Ectodermal cell (in vitro differentiated cells): ENCODE data around the gene NAT8L.

ENCODE experiments used
- H3K27ac ChIP-seq: 2 replicates; pipeline ENCODE4 v1.7.0; 2013; ENCODE audit warnings: mild to moderate bottlenecking, low read depth, low read length; ENCODE audit not compliant: insufficient read depth, poor library complexity, severe bottlenecking
- H3K27me3 ChIP-seq: 2 replicates; pipeline ENCODE4 v1.7.0; 2013; ENCODE audit warnings: mild to moderate bottlenecking, low read length; ENCODE audit not compliant: insufficient read depth, control insufficient read depth, poor library complexity, severe bottlenecking
- H3K36me3 ChIP-seq: one replicate; pipeline ENCODE4 v1.7.0; 2013; ENCODE audit warnings: low read length; ENCODE audit not compliant: control insufficient read depth, insufficient read depth
- H3K4me1 ChIP-seq: one replicate; pipeline ENCODE4 v1.7.0; 2013; ENCODE audit warnings: low read length; ENCODE audit not compliant: control insufficient read depth, insufficient read depth
- H3K4me3 ChIP-seq: 2 replicates; pipeline ENCODE4 v1.7.0; 2013; ENCODE audit warnings: low read depth, low read length, control low read depth; ENCODE audit not compliant: insufficient read depth
- H3K9me3 ChIP-seq: 2 replicates; pipeline ENCODE4 v1.7.0; 2013; ENCODE audit warnings: mild to moderate bottlenecking, low read length, moderate library complexity; ENCODE audit not compliant: control insufficient read depth
- WGBS, 2 experiments: methylation state at CpG; one replicate each; pipeline ENCODE4 v1.1.7; 2013; ENCODE audit warnings: missing lambda C conversion rate in 2 of 2; 5-methylcytosine and 5-hydroxymethylcytosine counted together

Gene NAT8L

DNA sequence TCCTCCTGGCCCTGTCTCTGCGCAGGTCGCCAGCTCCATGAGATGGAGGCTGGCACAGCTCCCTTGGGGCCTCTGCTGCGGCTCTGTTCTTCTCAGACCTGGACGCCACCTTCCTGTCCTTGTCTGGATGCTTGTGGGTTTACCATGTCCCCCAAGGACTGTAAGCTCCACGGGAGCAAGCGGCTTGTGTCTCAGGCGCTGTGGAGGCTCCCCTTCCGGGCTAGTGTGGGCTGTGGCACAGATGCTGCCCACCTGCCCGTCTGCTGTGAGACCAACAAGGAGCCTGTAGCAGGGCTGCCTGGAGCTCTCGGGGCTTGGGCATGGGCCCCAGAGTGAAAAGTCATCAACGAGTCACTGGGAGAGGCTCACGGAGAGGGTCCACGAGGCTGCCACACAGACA lies 25.2 kb downstream of the NAT8L start:
- no peak overlapping the region for H3K27ac ChIP-seq
- H3K4me1 ChIP-seq: peaks cover 3% of the 10 kb centered on the region
- WGBS, 2 experiments: 91 to 92% methylated on average over 13 of the region's 13 CpGs
- H3K27me3 ChIP-seq: no peaks in the 10 kb centered on the region
- no peaks in the 10 kb centered on the region for H3K9me3 ChIP-seq
- H3K4me3 ChIP-seq: no peak overlapping the region
- no peaks in the 10 kb centered on the region for H3K36me3 ChIP-seq

DNA sequence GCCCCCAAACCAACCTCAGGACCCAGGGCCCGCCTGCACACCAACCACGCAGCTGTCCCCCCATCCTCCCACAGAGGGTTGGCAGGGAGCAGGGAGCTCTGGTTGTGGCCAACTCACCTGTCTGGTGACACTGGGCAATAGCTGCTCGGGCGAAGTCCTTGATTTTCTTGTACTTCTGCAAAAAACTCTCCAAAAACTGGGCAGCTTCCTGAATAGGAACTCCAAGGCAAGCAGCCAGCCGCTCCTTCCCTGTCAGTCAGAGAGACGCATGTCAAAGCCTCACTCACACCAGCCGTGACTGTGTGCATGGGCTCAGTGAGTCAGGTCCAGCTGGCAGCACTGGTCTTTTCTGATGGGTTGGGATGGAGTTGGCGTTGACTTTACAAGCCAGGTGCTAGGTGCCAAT lies 26.4 kb downstream of the NAT8L start:
- WGBS, 2 experiments: 88 to 93% methylated on average over 8 of the region's 8 CpGs
- Histone ChIP-seq H3K9me3 (no peaks in the 10 kb centered on the region), H3K27me3 (no peaks in the 10 kb centered on the region), H3K4me1 (no peaks in the 10 kb centered on the region), H3K36me3 (no peaks in the 10 kb centered on the region), H3K4me3 (no peak overlapping the region), H3K27ac (no peak overlapping the region)

DNA sequence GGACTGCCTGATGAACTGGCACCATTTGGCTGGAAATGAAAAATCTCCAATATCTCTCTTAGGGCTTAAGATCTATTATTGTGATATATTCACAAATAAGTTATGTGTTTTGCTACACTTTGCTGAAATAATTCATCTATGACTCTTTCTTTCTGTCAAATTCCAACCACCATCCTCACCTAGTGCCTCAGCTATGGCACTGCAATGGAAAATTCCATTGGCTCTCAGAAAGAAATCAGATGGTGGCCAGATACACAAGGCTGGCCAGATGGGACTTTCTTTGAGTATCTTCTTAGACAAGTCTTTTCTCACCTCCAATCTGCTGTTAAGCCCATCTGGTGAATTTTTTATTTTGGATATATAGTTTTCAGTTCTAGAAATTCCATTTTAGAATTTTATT lies 28.0 kb downstream of the NAT8L start:
- H3K9me3 ChIP-seq: no peaks in the 10 kb centered on the region
- no peak overlapping the region for H3K27ac ChIP-seq
- no peaks in the 10 kb centered on the region for H3K36me3 ChIP-seq
- H3K27me3 ChIP-seq: no peaks in the 10 kb centered on the region
- no peak overlapping the region for H3K4me3 ChIP-seq
- peaks cover 2% of the 10 kb centered on the region for H3K4me1 ChIP-seq

DNA sequence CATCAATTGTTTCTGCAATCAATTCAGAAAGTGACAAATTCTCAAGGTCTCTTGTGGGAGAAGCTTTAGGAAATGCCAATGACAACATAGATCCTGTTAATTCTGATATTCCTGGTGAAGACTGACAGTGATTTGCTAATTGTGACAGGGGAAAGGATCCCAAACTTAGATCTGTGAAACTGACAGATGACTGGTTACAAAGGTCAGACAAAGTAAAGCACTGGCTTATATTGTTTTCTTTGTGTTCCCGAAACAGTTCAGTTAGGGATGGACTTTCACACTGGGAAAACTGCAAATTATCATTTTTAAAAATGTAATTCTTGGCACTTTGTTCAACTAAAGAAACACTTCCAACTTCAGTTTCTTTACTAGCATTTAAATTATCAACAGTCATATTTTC lies 30.1 kb downstream of the NAT8L start:
- H3K27ac ChIP-seq: no peak overlapping the region
- peaks cover 8% of the 10 kb centered on the region for H3K4me1 ChIP-seq
- no peaks in the 10 kb centered on the region for H3K9me3 ChIP-seq
- no peaks in the 10 kb centered on the region for H3K36me3 ChIP-seq
- no peaks in the 10 kb centered on the region for H3K27me3 ChIP-seq
- no peak overlapping the region for H3K4me3 ChIP-seq
- WGBS, 2 experiments: 77 to 100% methylated on average over 1 of the region's 1 CpG

DNA sequence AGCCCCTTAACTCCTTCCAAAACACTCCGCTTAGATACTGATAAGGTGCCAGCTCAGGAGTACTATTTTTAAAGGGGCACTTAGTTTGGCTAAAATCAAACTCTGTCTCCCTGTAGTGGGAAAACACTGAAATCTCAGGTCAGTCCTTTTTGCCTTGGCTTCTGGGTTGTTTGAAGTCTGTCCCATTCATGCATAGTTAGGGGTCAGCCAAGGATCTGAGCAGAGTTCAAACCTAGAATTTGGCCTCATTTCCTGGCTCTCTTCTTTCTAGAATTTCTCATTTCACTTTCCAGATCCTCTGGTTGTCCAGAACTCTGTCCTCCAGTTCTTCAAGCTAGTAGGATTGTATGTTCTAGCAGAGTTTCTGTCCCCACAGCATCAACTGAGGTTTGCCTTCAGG lies 31.5 kb downstream of the NAT8L start:
- WGBS, 2 experiments: 92 to 100% methylated on average over 1 of the region's 1 CpG
- Histone ChIP-seq H3K27me3 (no peaks in the 10 kb centered on the region), H3K4me3 (no peak overlapping the region), H3K4me1 (peaks cover 8% of the 10 kb centered on the region), H3K27ac (no peak overlapping the region), H3K9me3 (no peaks in the 10 kb centered on the region), H3K36me3 (no peaks in the 10 kb centered on the region)

DNA sequence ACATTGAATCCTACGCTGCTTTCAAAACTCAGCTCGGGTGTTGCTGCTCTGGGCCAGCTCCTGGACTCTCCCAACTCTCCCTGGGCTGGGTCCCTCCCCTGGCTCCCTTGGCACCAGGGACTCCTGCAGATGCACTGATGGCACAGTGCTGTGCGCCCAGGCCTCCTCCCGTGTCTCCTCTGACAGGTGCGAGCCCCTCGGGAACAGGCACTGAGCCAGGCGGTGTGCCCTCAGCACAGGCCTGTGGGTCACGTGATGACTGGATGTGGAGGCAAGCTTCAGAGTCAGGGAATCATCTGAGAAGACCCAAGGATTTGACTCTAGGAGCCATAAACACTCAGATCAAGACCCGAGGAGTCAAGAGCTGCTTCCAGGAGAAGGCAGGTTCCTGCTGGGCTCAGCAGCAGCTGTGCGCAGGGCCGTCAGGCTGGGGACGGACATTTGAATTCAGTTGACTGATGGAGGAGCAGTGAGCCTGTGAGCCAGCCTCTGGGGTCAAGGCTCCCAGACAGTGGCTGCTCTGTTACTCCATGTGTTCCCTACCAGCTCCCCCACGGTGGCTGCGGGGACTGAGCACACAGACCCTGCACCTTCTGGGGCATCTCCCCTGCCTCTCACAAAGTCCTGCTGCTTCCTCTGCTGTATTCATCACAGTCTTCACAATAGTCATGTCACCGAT lies 33.0 kb downstream of the NAT8L start:
- Histone ChIP-seq H3K27ac (no peak overlapping the region), H3K4me1 (peaks cover 8% of the 10 kb centered on the region), H3K4me3 (no peak overlapping the region), H3K27me3 (no peaks in the 10 kb centered on the region), H3K9me3 (no peaks in the 10 kb centered on the region), H3K36me3 (no peaks in the 10 kb centered on the region)
- WGBS, 2 experiments: 89 to 90% methylated on average over 15 of the region's 15 CpGs

DNA sequence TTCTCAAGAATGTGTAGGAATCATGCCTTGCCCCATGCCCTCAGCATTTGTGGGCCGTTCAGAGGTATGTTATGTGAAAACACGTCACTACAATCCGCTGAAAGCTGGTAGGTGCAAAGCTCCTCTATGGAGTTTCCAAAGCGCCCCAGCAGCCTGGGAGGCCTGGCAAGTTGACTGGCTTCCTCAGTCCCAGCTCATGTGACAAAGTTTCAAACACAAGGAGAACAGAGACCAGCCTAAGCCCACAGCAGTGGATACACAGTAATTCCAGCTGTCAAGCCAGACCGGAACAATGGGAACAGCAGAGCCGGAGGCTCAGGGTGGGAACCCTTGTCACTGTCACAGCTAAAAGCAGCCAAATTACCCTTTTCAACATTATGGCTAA lies 33.5 kb downstream of the NAT8L start:
- peaks cover 8% of the 10 kb centered on the region for H3K4me1 ChIP-seq
- no peaks in the 10 kb centered on the region for H3K9me3 ChIP-seq
- no peak overlapping the region for H3K4me3 ChIP-seq
- H3K27ac ChIP-seq: no peak overlapping the region
- H3K36me3 ChIP-seq: no peaks in the 10 kb centered on the region
- no peaks in the 10 kb centered on the region for H3K27me3 ChIP-seq
- 84% methylated on average over 6 of the region's 6 CpGs for WGBS, 2 experiments

DNA sequence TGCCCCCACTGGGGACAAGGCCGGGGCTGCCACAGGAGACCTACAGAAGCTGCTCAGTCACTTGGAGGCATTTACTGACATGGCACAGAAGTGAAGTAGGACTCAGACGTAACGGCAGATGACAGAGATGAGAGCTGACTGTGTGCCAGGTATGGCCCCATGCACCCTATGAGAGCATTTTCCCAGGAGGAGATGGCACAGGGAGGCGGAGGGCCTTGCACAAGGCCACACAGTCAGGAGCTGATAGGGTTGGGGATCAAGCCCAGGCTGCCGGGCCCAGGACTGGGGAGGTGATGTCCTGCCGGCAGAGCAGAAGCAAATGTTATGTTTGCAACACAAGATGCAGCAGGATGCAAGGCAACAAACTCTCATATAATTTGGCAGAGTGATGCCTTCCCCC lies 34.1 kb downstream of the NAT8L start:
- Histone ChIP-seq H3K27ac (no peak overlapping the region), H3K9me3 (no peaks in the 10 kb centered on the region), H3K36me3 (no peaks in the 10 kb centered on the region), H3K4me3 (no peak overlapping the region), H3K4me1 (peaks cover 8% of the 10 kb centered on the region), H3K27me3 (no peaks in the 10 kb centered on the region)
- 93% methylated on average over 6 of the region's 6 CpGs for WGBS, 2 experiments

DNA sequence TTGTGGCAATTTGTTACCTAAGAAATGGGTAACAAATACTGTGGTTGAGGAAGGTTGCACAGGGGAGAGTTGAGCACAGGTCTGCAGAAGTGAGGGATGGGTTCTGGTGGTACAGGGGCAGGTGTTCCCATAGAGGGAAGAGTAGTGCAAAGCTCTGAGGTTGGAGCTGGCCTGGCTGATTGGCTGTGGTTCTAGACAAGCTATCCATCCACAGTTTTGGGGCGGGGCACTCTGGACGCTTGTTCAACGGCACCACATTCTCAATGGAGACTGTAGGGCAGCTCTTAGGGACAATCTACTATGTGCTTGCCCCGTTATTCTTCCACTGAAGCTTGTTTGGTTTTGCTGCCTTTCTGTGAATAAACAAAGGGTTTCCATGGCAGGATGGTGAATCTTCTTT lies 35.4 kb downstream of the NAT8L start:
- no peak overlapping the region for H3K27ac ChIP-seq
- H3K4me3 ChIP-seq: no peak overlapping the region
- no peaks in the 10 kb centered on the region for H3K9me3 ChIP-seq
- WGBS, 2 experiments: 92 to 93% methylated on average over 4 of the region's 4 CpGs
- peaks cover 8% of the 10 kb centered on the region for H3K4me1 ChIP-seq
- no peaks in the 10 kb centered on the region for H3K27me3 ChIP-seq
- H3K36me3 ChIP-seq: no peaks in the 10 kb centered on the region

DNA sequence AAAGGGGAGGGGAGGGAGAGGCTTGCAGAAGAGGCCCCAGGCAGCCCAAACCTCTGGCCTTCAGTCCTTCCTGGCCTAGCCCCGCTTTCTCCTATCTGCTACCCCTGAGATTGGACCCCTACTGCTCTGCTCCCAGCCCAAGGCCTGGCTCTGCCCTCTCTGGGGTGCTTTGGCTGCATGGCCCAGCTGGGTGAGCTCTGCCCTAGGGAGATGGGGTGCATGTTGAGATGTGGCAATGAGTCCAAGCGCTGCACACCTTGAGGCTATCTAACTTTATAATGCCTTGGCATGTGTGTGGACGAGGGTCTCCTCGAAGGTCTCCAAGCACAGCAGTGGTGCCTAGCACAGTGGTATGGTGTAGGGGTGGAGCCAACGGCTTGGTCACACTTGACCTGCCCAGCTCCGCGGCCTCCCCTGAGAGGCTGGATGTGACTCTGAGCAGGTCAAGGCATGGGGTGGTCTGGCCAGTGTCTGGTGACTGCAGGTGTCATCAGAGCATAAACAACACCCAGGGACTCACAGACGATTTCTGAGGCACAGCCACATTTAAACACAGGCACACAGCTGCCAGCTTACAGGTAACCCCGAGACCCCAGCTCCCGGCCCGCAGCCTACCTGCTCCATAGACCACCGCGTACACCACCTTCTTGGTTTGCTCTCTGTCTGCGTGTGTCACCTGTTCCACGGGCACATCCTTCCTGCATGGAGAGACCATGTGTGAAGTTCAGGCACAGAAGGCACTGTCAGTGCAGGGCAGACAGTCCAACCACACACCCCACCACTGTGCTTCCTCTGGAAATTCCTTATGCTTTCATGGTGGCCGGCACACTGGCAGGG lies 36.3 kb downstream of the NAT8L start:
- H3K9me3 ChIP-seq: no peaks in the 10 kb centered on the region
- WGBS, 2 experiments: 93% methylated on average over 16 of the region's 16 CpGs
- H3K36me3 ChIP-seq: no peaks in the 10 kb centered on the region
- H3K4me3 ChIP-seq: no peak overlapping the region
- no peaks in the 10 kb centered on the region for H3K27me3 ChIP-seq
- no peak overlapping the region for H3K27ac ChIP-seq
- H3K4me1 ChIP-seq: peaks cover 8% of the 10 kb centered on the region
